Liver (tissue), 9 donors: ENCODE measurements around the gene PLPPR5. TPM values are rescaled to one million over a fixed set of nuclear protein-coding genes. Genes with fewer than 3 reads are reported as not detected.

Experiments
- DNase-seq: peaks from one replicate; pipeline ENCODE4 v3.0.0-alpha.2; 2017; ENCODE audit warnings: low spot score
- H3K27ac ChIP-seq, 2 donors: one replicate each; pipeline ENCODE4 v1.7.0; 2013; ENCODE audit warnings: inconsistent platforms in 2 of 2, low read length in 2 of 2, control low read depth in 1 of 2, low read depth in 1 of 2, mild to moderate bottlenecking in 1 of 2
- H3K27me3 ChIP-seq, 4 donors: one replicate each; pipeline versions ENCODE4 v1.6.1 to v1.7.0; 2013; ENCODE audit warnings: low read length in 3 of 4, inconsistent platforms in 1 of 4, mild to moderate bottlenecking in 1 of 4, moderate library complexity in 1 of 4; ENCODE audit not compliant: control insufficient read depth in 4 of 4, insufficient read depth in 4 of 4
- H3K36me3 ChIP-seq, 4 donors: one replicate each; pipeline versions ENCODE4 v1.6.1 to v1.7.0; 2013; ENCODE audit warnings: low read length in 3 of 4, mild to moderate bottlenecking in 3 of 4, low read depth in 1 of 4, moderate library complexity in 1 of 4; ENCODE audit not compliant: control insufficient read depth in 4 of 4, insufficient read depth in 3 of 4
- H3K4me1 ChIP-seq, 4 donors: one replicate each; pipeline versions ENCODE4 v1.6.1 to v1.7.0; 2013; ENCODE audit warnings: low read length in 3 of 4, mild to moderate bottlenecking in 3 of 4, moderate library complexity in 1 of 4; ENCODE audit not compliant: control insufficient read depth in 4 of 4, insufficient read depth in 4 of 4
- H3K4me3 ChIP-seq, 3 donors: one replicate each; pipeline versions ENCODE4 v1.6.1 to v1.7.0; 2013; ENCODE audit warnings: low read length in 3 of 3, control low read depth in 1 of 3, low read depth in 1 of 3, mild to moderate bottlenecking in 1 of 3
- H3K9ac ChIP-seq, 2 donors: one replicate each; pipeline ENCODE4 v1.7.0; 2013; ENCODE audit warnings: low read length in 2 of 2, mild to moderate bottlenecking in 2 of 2, moderate library complexity in 2 of 2, control low read depth in 1 of 2, low read depth in 1 of 2
- H3K9me3 ChIP-seq, 4 donors: one replicate each; pipeline versions ENCODE4 v1.6.1 to v1.7.0; 2013; ENCODE audit warnings: low read length in 3 of 4; ENCODE audit not compliant: control insufficient read depth in 4 of 4
- ATF3 ChIP-seq: IDR thresholded peaks from 2 replicates; pipeline ENCODE4 v1.6.1; 2016; ENCODE audit warnings: antibody characterized with exemption
- EGR1 ChIP-seq, 2 donors: IDR thresholded peaks; 2 replicates each; pipeline ENCODE4 v1.6.1; 2016 to 2018; ENCODE audit warnings: antibody characterized with exemption in 2 of 2, low read depth in 2 of 2
- FOXA2 ChIP-seq: IDR thresholded peaks from 2 replicates; pipeline ENCODE4 v1.6.1; 2016; ENCODE audit warnings: antibody characterized with exemption
- MAX ChIP-seq: IDR thresholded peaks from 2 replicates; pipeline ENCODE4 v1.6.1; 2016; ENCODE audit warnings: antibody characterized with exemption
- NR2F2 ChIP-seq: IDR thresholded peaks from 2 replicates; pipeline ENCODE4 v1.6.1; 2016; ENCODE audit warnings: antibody characterized with exemption
- REST ChIP-seq: IDR thresholded peaks from 2 replicates; pipeline ENCODE4 v1.6.1; 2016; ENCODE audit warnings: antibody characterized with exemption, mild to moderate bottlenecking
- YY1 ChIP-seq: IDR thresholded peaks from 2 replicates; pipeline ENCODE4 v1.6.1; 2016; ENCODE audit warnings: antibody characterized with exemption, mild to moderate bottlenecking
- ZBTB33 ChIP-seq: IDR thresholded peaks from 2 replicates; pipeline ENCODE4 v1.6.1; 2016; ENCODE audit warnings: antibody characterized with exemption
- WGBS: extraction: QIAGEN DNeasy Blood & Tissue Kit; methylation state at CpG from one replicate; pipeline ENCODE4 v1.1.7; 2013; 5-methylcytosine and 5-hydroxymethylcytosine counted together
- polyA plus RNA-seq, 2 donors: library from polyadenylated mRNA; stranded (reverse) in 1 of 2; unstranded in 1 of 2; fragments of 200-250 nt in 1 of 2; fragments of >200 nt in 1 of 2; fragmentation: Nextera tagmentation in 1 of 2; extraction: Ambion mirVana in 1 of 2; gene quantifications; one replicate each; pipeline versions ENCODE4 v1.2.1 to v1.2.3, GENCODE V29; 2013 to 2015
- total RNA-seq, 2 donors: library from RNA; depleted of rRNA; stranded (reverse); fragments of >200 nt; gene quantifications; one replicate each; pipeline ENCODE4 v1.2.3, GENCODE V29; 2014
- donor health status: healthy.
- donor health status: healthy.
- donor health status: healthy.
- donor health status: healthy.
- donor health status: healthy.

The PLPPR5 gene
- total and polyA plus RNA-seq, 4 donors = not detected

- Histone ChIP-seq H3K4me3 (no peak overlapping the region), H3K9me3 (no peaks in the 10 kb centered on the region), H3K27me3 (no peaks in the 10 kb centered on the region), H3K9ac (no peak overlapping the region), H3K27ac (no peak overlapping the region), H3K36me3 (no peaks in the 10 kb centered on the region), H3K4me1 (no peaks in the 10 kb centered on the region)
- WGBS = 86% methylated on average over 3 of the region's 3 CpGs
- TF ChIP-seq ATF3 (no peak), NR2F2 (no peak), MAX (no peak), EGR1 (IDR thresholded peaks at IDR 0.05; ENCODE audit: low read depth in 2 of 2) (no peak), REST (no peak), YY1 (no peak)
- DNase-seq = no peak
Observed at GRCh38 chr1:98914547-98914946, 90.1 kb downstream of the PLPPR5 start.

GRCh38 chr1:98910827-98911226 lies 93.8 kb downstream of the PLPPR5 start:
- no peak for TF ChIP-seq FOXA2
- TF ChIP-seq REST = no peak
- no peak for TF ChIP-seq ZBTB33
- WGBS = 89% methylated on average over 2 of the region's 2 CpGs
- no peaks in the 10 kb centered on the region for H3K9me3 ChIP-seq
- no peak overlapping the region for H3K4me3 ChIP-seq
- no peak overlapping the region for H3K27ac ChIP-seq
- no peak overlapping the region for H3K9ac ChIP-seq
- no peaks in the 10 kb centered on the region for H3K27me3 ChIP-seq
- no peaks in the 10 kb centered on the region for H3K36me3 ChIP-seq
- H3K4me1 ChIP-seq = no peaks in the 10 kb centered on the region
- DNase-seq = no peak
